ENCODE data around the gene COL4A2.
"Not testable (repeated sequence)": the region's sequence is repeated elsewhere in the genome, so short reads cannot be mapped to it uniquely, and the experiment has no call there.

COL4A2 gene

GRCh38 chr13:110320645-110321044 lies 13.6 kb downstream of the COL4A2 start:
- no peak for DNase-seq (ENCODE audit: low read depth in 2 of 3, low spot score in 2 of 3)

- DNase-seq (ENCODE audit: low read depth in 2 of 3, low spot score in 2 of 3), result not testable (repeated sequence)
These were observed 14.5 kb downstream of the COL4A2 start for GRCh38 chr13:110321573-110321972.

GRCh38 chr13:110322126-110322827 lies 15.2 kb downstream of the COL4A2 start:
- DNase-seq (ENCODE audit: low read depth in 2 of 3, low spot score in 2 of 3), result no peak

GRCh38 chr13:110322828-110323171 lies 15.7 kb downstream of the COL4A2 start:
- DNase-seq (ENCODE audit: low read depth in 2 of 3, low spot score in 2 of 3), result no peak

GRCh38 chr13:110323172-110323891 lies 16.2 kb downstream of the COL4A2 start:
- no peak for DNase-seq (ENCODE audit: low read depth in 2 of 3, low spot score in 2 of 3)

GRCh38 chr13:110324026-110324749 lies 17.1 kb downstream of the COL4A2 start:
- DNase-seq (ENCODE audit: low read depth in 2 of 3, low spot score in 2 of 3), result no peak

GRCh38 chr13:110326263-110326904 lies 19.3 kb downstream of the COL4A2 start:
- DNase-seq (ENCODE audit: low read depth in 2 of 3, low spot score in 2 of 3), result no peak

- DNase-seq (ENCODE audit: low read depth in 2 of 3, low spot score in 2 of 3), result no peak
These were observed 20.1 kb downstream of the COL4A2 start for GRCh38 chr13:110327051-110327721.

- DNase-seq (ENCODE audit: low read depth in 2 of 3, low spot score in 2 of 3), result no peak
These were observed 21.5 kb downstream of the COL4A2 start for GRCh38 chr13:110328573-110328972.

- no peak for DNase-seq (ENCODE audit: low read depth in 2 of 3, low spot score in 2 of 3)
These were observed 22.2 kb downstream of the COL4A2 start for GRCh38 chr13:110329258-110329657.

- no peak for DNase-seq (ENCODE audit: low read depth in 2 of 3, low spot score in 2 of 3)
These were observed 22.8 kb downstream of the COL4A2 start for GRCh38 chr13:110329798-110330461.

- no peak for DNase-seq (ENCODE audit: low read depth in 2 of 3, low spot score in 2 of 3)
These were observed 23.5 kb downstream of the COL4A2 start for GRCh38 chr13:110330491-110331011.

- DNase-seq (ENCODE audit: low read depth in 2 of 3, low spot score in 2 of 3), result no peak
These were observed 24.3 kb downstream of the COL4A2 start for GRCh38 chr13:110331362-110331761.

- DNase-seq (ENCODE audit: low read depth in 2 of 3, low spot score in 2 of 3), result no peak
These were observed 25.7 kb downstream of the COL4A2 start for GRCh38 chr13:110332750-110333149.

GRCh38 chr13:110333837-110334236 lies 26.8 kb downstream of the COL4A2 start:
- DNase-seq (ENCODE audit: low read depth in 2 of 3, low spot score in 2 of 3), result no peak

- no peak for DNase-seq (ENCODE audit: low read depth in 2 of 3, low spot score in 2 of 3)
These were observed 27.2 kb downstream of the COL4A2 start for GRCh38 chr13:110334256-110334655.

GRCh38 chr13:110334841-110335490 lies 27.9 kb downstream of the COL4A2 start:
- DNase-seq (ENCODE audit: low read depth in 2 of 3, low spot score in 2 of 3), result no peak

GRCh38 chr13:110336108-110336507 lies 29.0 kb downstream of the COL4A2 start:
- no peak for DNase-seq (ENCODE audit: low read depth in 2 of 3, low spot score in 2 of 3)

GRCh38 chr13:110336681-110337080 lies 29.6 kb downstream of the COL4A2 start:
- no peak for DNase-seq (ENCODE audit: low read depth in 2 of 3, low spot score in 2 of 3)

GRCh38 chr13:110337247-110337646 lies 30.2 kb downstream of the COL4A2 start:
- DNase-seq (ENCODE audit: low read depth in 2 of 3, low spot score in 2 of 3), result no peak
